Endothelial cell of umbilical vein (primary cell): ENCODE data around the gene GEMIN4. TPM values are rescaled to one million over a fixed set of nuclear protein-coding genes. Genes with fewer than 3 reads are reported as not detected.

Experiments used
- BruUV-seq: library from RNA; stranded (reverse); fragments of 400-500 nt; replicated peaks from 2 replicates; lab custom pipeline; 2021; lab: Mats Ljungman, UMichigan
- CTCF ChIA-PET: fragments of 300-600, 350-600 bp; sonication (Branson Sonifier 250); formaldehyde crosslinking; loops from one replicate; lab custom pipeline; 2021; ENCODE audit warnings: antibody characterized with exemption, inconsistent platforms; lab: Charles Lee
- POLR2A ChIA-PET: fragments of 300-600, 350-600 bp; sonication (Branson Sonifier 250); formaldehyde crosslinking; loops from one replicate; lab custom pipeline; 2021; ENCODE audit warnings: antibody characterized with exemption, inconsistent platforms; lab: Charles Lee
- DNase-seq: peaks from one replicate; pipeline ENCODE4 v3.0.0-alpha.2; 2011; ENCODE audit warnings: low read depth, low spot score
- FAIRE-seq: peaks from 2 replicates; lab custom pipeline; 2011; peaks lifted over from hg19 to GRCh38; lab: Jason Lieb, UNC
- H2AFZ ChIP-seq: 2 replicates; pipeline ENCODE4 v1.6.0; 2012; ENCODE audit warnings: low read depth, low read length, control low read depth, inconsistent platforms
- H3K27ac ChIP-seq: 2 replicates; pipeline ENCODE4 v1.5.1; 2011; ENCODE audit warnings: low read depth, mild to moderate bottlenecking, control low read depth, low read length, moderate library complexity; ENCODE audit not compliant: insufficient read depth
- H3K27me3 ChIP-seq, 2 experiments: 2 replicates each; pipeline versions ENCODE4 v1.6.0 to v1.6.1; 2011; ENCODE audit warnings: low read length in 2 of 2, mixed read lengths in 1 of 2; ENCODE audit not compliant: control insufficient read depth in 2 of 2, insufficient read depth in 2 of 2
- H3K36me3 ChIP-seq, 2 experiments: 2 replicates in 1 of 2; 3 replicates in 1 of 2; pipeline ENCODE4 v1.5.1; 2011; ENCODE audit warnings: low read length in 2 of 2, mild to moderate bottlenecking in 1 of 2, moderate library complexity in 1 of 2; ENCODE audit not compliant: control insufficient read depth in 2 of 2, insufficient read depth in 2 of 2; ENCODE audit errors: extremely low read depth in 1 of 2
- H3K4me1 ChIP-seq: 3 replicates; pipeline ENCODE4 v1.5.1; 2011; ENCODE audit warnings: mild to moderate bottlenecking, low read length; ENCODE audit not compliant: control insufficient read depth, insufficient read depth; ENCODE audit errors: extremely low read depth
- H3K4me2 ChIP-seq: 2 replicates; pipeline ENCODE4 v1.6.1; 2011; ENCODE audit warnings: low read length, control low read depth, mixed read lengths; ENCODE audit not compliant: insufficient read depth
- H3K4me3 ChIP-seq, 3 experiments: fragments of 200-600 bp in 1 of 3; sonication (generic), shearing (Covaris generic) in 1 of 3; replicated peaks in 1 of 3; 2 replicates each; pipeline ENCODE4 v1.5.1; 2011 to 2016; ENCODE audit warnings: control low read depth in 3 of 3, low read length in 3 of 3, mild to moderate bottlenecking in 2 of 3, inconsistent platforms in 1 of 3, low read depth in 1 of 3, moderate library complexity in 1 of 3; ENCODE audit not compliant: insufficient read depth in 1 of 3
- H3K79me2 ChIP-seq: 2 replicates; pipeline ENCODE4 v1.6.0; 2012; ENCODE audit warnings: low read length, inconsistent platforms; ENCODE audit not compliant: control insufficient read depth, insufficient read depth
- H3K9ac ChIP-seq: replicated peaks from 2 replicates; pipeline ENCODE3; 2011; ENCODE audit warnings: low read length, control low read depth; ENCODE audit not compliant: insufficient read depth; ENCODE audit errors: extremely low read depth
- H3K9me1 ChIP-seq: replicated peaks from 3 replicates; pipeline ENCODE4 v1.6.0; 2011; ENCODE audit warnings: mild to moderate bottlenecking, low read length; ENCODE audit not compliant: control insufficient read depth, insufficient read depth; ENCODE audit errors: extremely low read depth
- H3K9me3 ChIP-seq: replicated peaks from 2 replicates; pipeline ENCODE4 v1.5.1; 2012; ENCODE audit warnings: low read length, inconsistent platforms; ENCODE audit not compliant: control insufficient read depth, insufficient read depth
- H4K20me1 ChIP-seq: replicated peaks from 2 replicates; pipeline ENCODE3; 2011; ENCODE audit warnings: mild to moderate bottlenecking, low read length; ENCODE audit not compliant: control insufficient read depth, insufficient read depth; ENCODE audit errors: extremely low read depth
- EZH2 ChIP-seq: IDR thresholded peaks from 2 replicates; pipeline ENCODE4 v1.6.1; 2012; ENCODE audit warnings: borderline replicate concordance, low read depth, mild to moderate bottlenecking, moderate library complexity, low read length, inconsistent platforms; ENCODE audit not compliant: severe bottlenecking
- FOS ChIP-seq: IDR thresholded peaks from 2 replicates; pipeline ENCODE4 v1.6.1; 2011; ENCODE audit warnings: mild to moderate bottlenecking, low read length, moderate library complexity, borderline replicate concordance; ENCODE audit not compliant: insufficient read depth
- GATA2 ChIP-seq: IDR thresholded peaks from 2 replicates; pipeline ENCODE4 v1.7.0; 2011; ENCODE audit warnings: low read depth, mild to moderate bottlenecking, moderate library complexity, mixed read lengths, low read length; ENCODE audit not compliant: insufficient read length, insufficient read depth
- JUN ChIP-seq: IDR thresholded peaks from 2 replicates; pipeline ENCODE4 v1.6.1; 2011; ENCODE audit warnings: borderline replicate concordance, low read depth; ENCODE audit not compliant: insufficient read length, insufficient read depth
- MYC ChIP-seq: IDR thresholded peaks from one replicate; pipeline ENCODE4 v1.6.1; 2011; ENCODE audit warnings: mild to moderate bottlenecking, low read depth, low read length
- POLR2A ChIP-seq: IDR thresholded peaks from 2 replicates; pipeline ENCODE4 v1.6.1; 2012; ENCODE audit warnings: low read depth, mild to moderate bottlenecking, control low read depth, low read length
- POLR2AphosphoS5 ChIP-seq: IDR thresholded peaks from 2 replicates; pipeline ENCODE4 v1.6.1; 2012; ENCODE audit warnings: low read depth, mild to moderate bottlenecking, control low read depth, low read length, moderate library complexity; ENCODE audit not compliant: insufficient read depth
- dilution Hi-C: fragments of 300-500 bp; cut with MboI; formaldehyde crosslinking; loops from one replicate; pipeline ENCODE4 v1.15.0; 2019; ENCODE audit warnings: low sequenced_read_pairs; ENCODE audit not compliant: extremely low pct_ligation_motif_present
- intact Hi-C: fragments of 100-400 bp; cut with micrococcal nuclease; formaldehyde crosslinking; loops from one replicate; pipeline ENCODE4 v1.10.0; 2022
- polyA plus RNA-seq, 4 experiments: library from polyadenylated mRNA; depleted of rRNA in 3 of 4; stranded (reverse) in 3 of 4; unstranded in 1 of 4; fragments of >200 nt; gene quantifications; 2 replicates each; pipeline versions ENCODE4 v1.2.1 to v1.2.3, GENCODE V29; 2011 to 2012; ENCODE audit warnings: missing spikeins in 1 of 4
- total RNA-seq: library from RNA; stranded (reverse); gene quantifications from 2 replicates; pipeline ENCODE4 v1.2.3, GENCODE V29; 2021
- TF ChIP-seq, protein P1 (sequence below): IDR thresholded peaks from 2 replicates; pipeline ENCODE4 v1.6.1; 2011; ENCODE audit not compliant: insufficient read depth, insufficient read length
- TF ChIP-seq, protein P2 (sequence below), 2 donors: IDR thresholded peaks; 1 replicate in 1 of 2; 2 replicates in 1 of 2; pipeline ENCODE4 v1.5.1; 2011; ENCODE audit warnings: low read length in 2 of 2, mild to moderate bottlenecking in 2 of 2, moderate library complexity in 2 of 2, control low read depth in 1 of 2, inconsistent platforms in 1 of 2, low read depth in 1 of 2; ENCODE audit not compliant: insufficient read depth in 1 of 2; ENCODE audit errors: extremely low read depth in 1 of 2

Gene GEMIN4
- total and polyA plus RNA-seq, 2 donors (not counting 3 experiments of a cell fraction or from before 2014, with no cell fraction given): 23.5 to 29.9 TPM

DNA sequence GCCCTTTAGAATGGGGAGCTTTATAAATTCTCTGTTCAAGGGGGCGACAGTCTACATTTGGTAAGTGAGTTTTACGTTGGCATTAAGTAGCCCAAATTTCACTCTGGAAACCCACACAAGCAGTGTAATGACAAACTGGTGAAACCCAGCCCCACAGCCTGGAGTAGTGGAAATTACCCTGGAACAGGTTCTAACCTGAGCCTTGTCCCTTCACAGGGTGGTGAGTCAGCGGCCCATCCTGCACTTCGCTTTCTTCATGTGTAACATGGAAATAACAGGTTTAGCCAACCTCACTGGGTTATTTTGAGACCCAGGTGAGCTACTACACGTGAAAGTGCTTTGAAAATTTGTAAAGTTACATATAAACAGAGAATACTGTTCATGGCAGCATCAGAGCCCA is 23.2 kb downstream of the GEMIN4 start:
- Histone ChIP-seq H3K4me3 (no peak overlapping the region), H3K9me3 (no peaks in the 10 kb centered on the region), H3K9ac (no peak overlapping the region), H3K27me3 (no peaks in the 10 kb centered on the region), H4K20me1 (no peaks in the 10 kb centered on the region), H2AFZ (no peak overlapping the region), H3K4me2 (no peak overlapping the region), H3K36me3 (no peaks in the 10 kb centered on the region), H3K4me1 (peaks cover 12% of the 10 kb centered on the region), H3K9me1 (no peaks in the 10 kb centered on the region), H3K79me2 (peaks cover 10% of the 10 kb centered on the region), H3K27ac (no peak overlapping the region)
- TF ChIP-seq, protein P1, sequence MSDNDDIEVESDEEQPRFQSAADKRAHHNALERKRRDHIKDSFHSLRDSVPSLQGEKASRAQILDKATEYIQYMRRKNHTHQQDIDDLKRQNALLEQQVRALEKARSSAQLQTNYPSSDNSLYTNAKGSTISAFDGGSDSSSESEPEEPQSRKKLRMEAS: no peak
- TF ChIP-seq EZH2: no peak
- no peak for TF ChIP-seq POLR2A
- no peak for TF ChIP-seq POLR2AphosphoS5
- TF ChIP-seq MYC: no peak
- TF ChIP-seq JUN: no peak
- no peak for TF ChIP-seq GATA2
- no peak for TF ChIP-seq FOS
- TF ChIP-seq, protein P2, sequence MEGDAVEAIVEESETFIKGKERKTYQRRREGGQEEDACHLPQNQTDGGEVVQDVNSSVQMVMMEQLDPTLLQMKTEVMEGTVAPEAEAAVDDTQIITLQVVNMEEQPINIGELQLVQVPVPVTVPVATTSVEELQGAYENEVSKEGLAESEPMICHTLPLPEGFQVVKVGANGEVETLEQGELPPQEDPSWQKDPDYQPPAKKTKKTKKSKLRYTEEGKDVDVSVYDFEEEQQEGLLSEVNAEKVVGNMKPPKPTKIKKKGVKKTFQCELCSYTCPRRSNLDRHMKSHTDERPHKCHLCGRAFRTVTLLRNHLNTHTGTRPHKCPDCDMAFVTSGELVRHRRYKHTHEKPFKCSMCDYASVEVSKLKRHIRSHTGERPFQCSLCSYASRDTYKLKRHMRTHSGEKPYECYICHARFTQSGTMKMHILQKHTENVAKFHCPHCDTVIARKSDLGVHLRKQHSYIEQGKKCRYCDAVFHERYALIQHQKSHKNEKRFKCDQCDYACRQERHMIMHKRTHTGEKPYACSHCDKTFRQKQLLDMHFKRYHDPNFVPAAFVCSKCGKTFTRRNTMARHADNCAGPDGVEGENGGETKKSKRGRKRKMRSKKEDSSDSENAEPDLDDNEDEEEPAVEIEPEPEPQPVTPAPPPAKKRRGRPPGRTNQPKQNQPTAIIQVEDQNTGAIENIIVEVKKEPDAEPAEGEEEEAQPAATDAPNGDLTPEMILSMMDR (IDR thresholded peaks at IDR 0.05; ENCODE audit: extremely low read depth in 1 of 2, insufficient read depth in 1 of 2, low read depth in 1 of 2, low read length in 2 of 2): no peak
- ChIA-PET POLR2A (no interaction called here), CTCF (interaction anchor here (1.0 to 1.6 kb wide), 3 partner anchors 10 to 16 kb away, joined by 3 read pairs; no protein-coding TSS in a partner anchor)
- dilution Hi-C loops (no loop called here), intact Hi-C loops (no loop called here)
- DNase-seq: no peak
- BruUV-seq: no TSS peak
- no peak for FAIRE-seq
